GM12801 (cell line): ENCODE results near the gene LYL1.

Experiments used
- TF ChIP-seq, protein P1 (sequence below): IDR thresholded peaks from one replicate; pipeline ENCODE4 v1.5.1; 2011; ENCODE audit warnings: control low read depth; ENCODE audit not compliant: insufficient read length; ENCODE audit errors: extremely low read depth

The LYL1 gene

DNA sequence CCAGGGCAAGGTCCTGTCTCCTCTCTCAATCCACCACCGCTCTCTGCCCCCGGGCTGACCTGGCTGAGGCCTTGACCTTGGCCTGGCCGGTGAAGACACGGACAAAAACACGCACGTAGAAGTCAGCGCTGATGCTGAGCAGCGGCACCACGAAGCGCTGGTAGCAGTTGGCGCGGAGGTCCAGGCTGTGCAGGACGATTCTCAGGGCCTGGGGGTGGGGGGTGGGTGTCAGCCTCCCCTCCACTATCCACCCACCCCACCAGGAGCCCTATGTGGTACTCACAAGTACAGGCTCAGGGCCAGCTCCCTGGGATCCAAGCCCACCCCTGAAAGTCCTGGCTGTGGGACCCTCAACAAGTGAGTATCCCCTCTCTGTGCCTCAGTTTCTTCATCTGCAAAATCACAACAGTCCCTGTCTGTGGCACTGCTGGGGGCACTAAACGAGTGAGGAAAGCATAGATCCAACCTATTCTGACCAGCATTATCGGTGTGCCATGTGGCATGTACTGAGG is 7.5 kb upstream of the LYL1 start:
- TF ChIP-seq, protein P1, sequence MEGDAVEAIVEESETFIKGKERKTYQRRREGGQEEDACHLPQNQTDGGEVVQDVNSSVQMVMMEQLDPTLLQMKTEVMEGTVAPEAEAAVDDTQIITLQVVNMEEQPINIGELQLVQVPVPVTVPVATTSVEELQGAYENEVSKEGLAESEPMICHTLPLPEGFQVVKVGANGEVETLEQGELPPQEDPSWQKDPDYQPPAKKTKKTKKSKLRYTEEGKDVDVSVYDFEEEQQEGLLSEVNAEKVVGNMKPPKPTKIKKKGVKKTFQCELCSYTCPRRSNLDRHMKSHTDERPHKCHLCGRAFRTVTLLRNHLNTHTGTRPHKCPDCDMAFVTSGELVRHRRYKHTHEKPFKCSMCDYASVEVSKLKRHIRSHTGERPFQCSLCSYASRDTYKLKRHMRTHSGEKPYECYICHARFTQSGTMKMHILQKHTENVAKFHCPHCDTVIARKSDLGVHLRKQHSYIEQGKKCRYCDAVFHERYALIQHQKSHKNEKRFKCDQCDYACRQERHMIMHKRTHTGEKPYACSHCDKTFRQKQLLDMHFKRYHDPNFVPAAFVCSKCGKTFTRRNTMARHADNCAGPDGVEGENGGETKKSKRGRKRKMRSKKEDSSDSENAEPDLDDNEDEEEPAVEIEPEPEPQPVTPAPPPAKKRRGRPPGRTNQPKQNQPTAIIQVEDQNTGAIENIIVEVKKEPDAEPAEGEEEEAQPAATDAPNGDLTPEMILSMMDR = no peak

DNA sequence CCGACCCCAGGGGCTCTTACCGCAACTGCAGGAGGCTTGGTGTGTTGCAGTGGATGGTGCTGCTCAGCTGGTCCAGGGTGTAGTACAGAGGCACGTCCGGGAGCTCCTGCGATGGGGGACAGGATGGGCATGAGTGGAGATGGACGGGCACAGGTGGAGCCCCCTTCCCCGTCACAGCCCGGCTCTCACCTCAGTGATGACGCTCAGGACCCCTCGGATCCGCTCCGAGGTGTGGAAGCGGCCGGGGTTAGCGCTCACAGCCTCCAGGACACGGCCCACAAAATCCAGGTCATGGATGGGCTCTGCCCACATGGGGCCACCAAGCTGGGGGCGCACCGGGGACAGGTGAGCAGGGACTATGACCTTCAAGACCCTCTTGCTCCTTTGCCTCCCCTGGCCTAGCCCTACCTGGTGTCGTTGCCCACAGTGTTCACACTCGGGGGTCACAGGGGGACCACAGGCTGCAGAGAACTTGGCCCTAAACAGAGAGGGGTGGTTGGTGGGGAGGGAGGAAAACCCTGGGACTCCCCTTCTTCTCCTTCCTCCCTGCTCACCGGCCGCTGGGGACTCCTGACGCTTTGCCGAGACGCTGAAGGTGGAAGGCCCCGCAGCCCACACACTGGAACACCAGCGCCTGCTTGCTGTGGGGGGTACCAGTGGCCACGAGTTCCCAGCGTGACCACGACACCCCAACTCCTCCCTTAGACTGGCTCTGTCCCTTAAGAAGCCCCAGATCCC is 6.9 kb upstream of the LYL1 start:
- TF ChIP-seq, protein P1 = no peak

DNA sequence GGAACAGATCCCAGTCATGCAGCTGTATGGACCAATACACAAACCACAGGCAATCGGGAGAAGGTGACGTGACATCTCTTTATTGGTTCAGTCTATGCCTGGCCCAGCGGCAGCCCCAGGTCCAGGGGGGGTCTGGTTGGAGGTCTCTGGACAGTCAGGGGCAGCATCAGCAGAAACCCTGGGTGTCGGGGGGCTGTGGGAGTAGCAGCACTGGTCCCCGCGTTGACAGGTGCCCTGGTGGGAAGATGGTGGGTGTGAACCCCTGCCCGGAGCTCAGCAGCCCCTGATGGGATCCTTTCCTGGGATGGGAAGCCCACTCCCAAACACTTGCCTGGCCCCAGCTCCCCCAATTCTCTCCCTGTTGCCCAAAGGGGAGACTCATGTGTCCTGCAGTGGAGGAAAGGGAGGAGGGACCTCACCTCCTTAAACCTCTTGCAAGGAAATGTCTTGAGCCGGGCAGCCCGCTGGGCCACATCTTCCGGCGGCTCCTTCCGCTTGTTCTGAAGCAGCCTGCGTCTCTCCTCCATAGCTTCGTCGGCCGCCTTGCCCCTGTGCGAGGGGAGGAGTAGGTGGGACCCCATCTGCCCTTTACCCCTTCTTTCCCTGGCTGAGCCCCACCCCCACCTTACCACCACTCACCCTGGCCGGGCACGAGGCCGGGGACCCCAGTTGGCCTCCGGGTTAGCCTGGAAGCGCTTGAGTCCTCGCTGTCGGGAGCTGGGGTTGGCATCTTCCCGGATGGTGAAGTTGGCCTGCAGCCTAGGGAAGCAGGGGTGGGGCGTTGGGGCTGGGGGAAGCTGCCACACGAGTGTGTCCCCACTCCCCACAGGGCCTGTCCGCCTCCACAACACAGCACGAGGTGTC is 2.4 kb upstream of the LYL1 start:
- TF ChIP-seq, protein P1 = no peak

DNA sequence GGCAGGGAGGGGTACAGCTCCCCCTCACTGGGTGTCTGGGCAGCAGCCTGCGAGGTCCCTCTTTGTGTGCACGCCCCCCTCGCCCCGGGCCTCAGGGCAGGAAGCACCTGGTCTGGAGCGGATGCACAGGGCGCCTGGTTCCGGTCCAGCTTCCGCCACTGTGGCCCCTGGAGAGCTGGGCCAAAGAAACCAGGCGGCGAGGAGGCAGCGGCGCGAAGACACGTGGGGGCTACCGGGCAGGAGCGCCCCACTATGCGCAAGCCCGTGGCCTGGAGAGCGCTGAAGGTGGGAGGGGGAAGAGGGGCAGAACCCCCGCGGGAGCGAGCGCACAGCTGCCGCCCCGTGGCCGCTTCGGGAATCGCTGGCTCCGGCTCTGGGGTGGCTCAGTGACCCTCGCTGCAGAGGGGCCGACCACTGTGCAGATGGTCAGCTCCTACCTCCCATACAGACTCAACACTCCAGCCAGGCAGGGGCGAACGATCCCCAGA is 1.7 kb upstream of the LYL1 start:
- TF ChIP-seq, protein P1 = peak; percentile 14

DNA sequence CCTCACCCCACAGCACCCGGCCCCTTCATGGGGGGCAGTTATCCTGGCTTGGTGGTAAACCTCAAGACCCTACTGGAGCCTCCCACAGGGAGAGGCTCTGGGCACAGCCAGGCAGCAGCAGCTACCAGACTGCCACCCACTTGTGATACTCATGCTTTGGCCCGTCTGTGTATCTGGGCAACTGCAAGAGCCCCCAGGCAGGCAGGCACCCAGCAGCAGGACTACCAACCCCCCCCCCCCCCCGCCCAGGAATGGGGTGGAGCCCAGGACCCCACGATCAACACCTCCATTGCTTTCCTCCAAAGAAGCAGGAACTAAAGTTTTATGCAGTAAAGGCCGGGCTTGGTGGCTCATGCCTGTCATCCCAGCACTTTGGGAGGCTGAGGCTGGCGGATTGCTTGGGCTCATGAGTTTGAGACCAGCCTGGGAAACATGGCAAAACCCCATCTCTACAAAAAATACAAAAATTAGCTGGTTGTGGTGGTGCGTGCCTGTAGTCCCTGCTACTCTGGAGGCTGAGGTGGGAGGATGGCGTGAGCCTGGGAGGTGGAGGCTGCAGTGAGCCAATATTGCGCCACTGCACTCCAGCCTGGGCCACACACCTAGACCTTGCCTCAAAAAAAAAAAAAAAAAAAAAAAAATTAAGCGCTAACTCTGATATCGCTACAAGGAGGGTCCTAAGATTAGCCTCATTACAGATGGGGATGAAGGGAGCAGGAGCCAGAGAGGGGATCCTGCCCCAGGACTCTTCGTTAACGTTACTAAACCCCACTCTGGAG is 1.1 kb upstream of the LYL1 start:
- TF ChIP-seq, protein P1 = no peak

DNA sequence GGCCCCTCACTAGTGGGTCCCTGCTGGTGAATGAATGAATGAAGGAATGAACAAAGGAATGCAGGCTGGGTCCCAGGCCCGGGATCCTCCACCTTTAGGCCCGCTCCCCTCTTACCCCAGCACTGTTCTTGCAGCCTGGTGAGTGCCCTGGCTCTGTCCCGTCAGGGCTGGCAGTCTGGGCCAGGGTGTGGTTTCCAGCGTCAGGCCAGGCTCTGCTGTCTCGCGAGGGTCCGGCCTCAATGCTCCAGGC is 317 bp downstream of the LYL1 start:
- TF ChIP-seq, protein P1 = no peak
